ENCODE results near the gene PIP4K2B. TPM values are rescaled to one million over a fixed set of nuclear protein-coding genes. Genes with fewer than 3 reads are reported as not detected.
"Not testable (repeated sequence)": the region's sequence is repeated elsewhere in the genome, so short reads cannot be mapped to it uniquely, and the experiment has no call there.

PIP4K2B gene
- total RNA-seq, 2 donors from 2014 or later = 20.2 to 30.3 TPM

- peak overlapping the region in 1 of 2 donors; percentile 25 for H3K4me3 ChIP-seq
- ATAC-seq (no peak), DNase-seq (no peak)
- peaks cover 46% of the 10 kb centered on the region for H3K4me1 ChIP-seq
- no peaks in the 10 kb centered on the region for H3K36me3 ChIP-seq (replicated peaks in 1 of 2; ENCODE audit: insufficient read depth in 1 of 2, low read depth in 2 of 2)
- no peaks in the 10 kb centered on the region for H3K9me3 ChIP-seq
- H3K27me3 ChIP-seq = no peaks in the 10 kb centered on the region
- WGBS, 2 donors = 23 to 28% methylated on average over 14 of the region's 14 CpGs
- no peak for TF ChIP-seq CTCF (IDR thresholded peaks at IDR 0.05)
- TF ChIP-seq POLR2A (IDR thresholded peaks at IDR 0.05) = no peak
- intact Hi-C loops (cut with DNase I) = no loop called here
- peak overlapping the region; percentile 87 to 97 (median 96) for H3K27ac ChIP-seq
These were observed 69.9 kb downstream of the PIP4K2B start for GRCh38 chr17:38729368-38729885.

- H3K27ac ChIP-seq = no peak overlapping the region
These were observed 71.0 kb downstream of the PIP4K2B start for GRCh38 chr17:38728290-38728831.

GRCh38 chr17:38727736-38728135 lies 71.6 kb downstream of the PIP4K2B start:
- Histone ChIP-seq H3K27ac (no peak overlapping the region), H3K4me3 (no peak overlapping the region), H3K36me3 (replicated peaks in 1 of 2; ENCODE audit: insufficient read depth in 1 of 2, low read depth in 2 of 2) (no peaks in the 10 kb centered on the region), H3K4me1 (peaks cover 30% of the 10 kb centered on the region), H3K9me3 (no peaks in the 10 kb centered on the region), H3K27me3 (no peaks in the 10 kb centered on the region)
- intact Hi-C loops (cut with DNase I) = no loop called here
- 79 to 90% methylated on average over 5 of the region's 5 CpGs for WGBS, 2 donors
- ATAC-seq = no peak
- TF ChIP-seq CTCF (IDR thresholded peaks at IDR 0.05) (no peak), POLR2A (IDR thresholded peaks at IDR 0.05) (no peak)
- DNase-seq = no peak

More at GRCh38 chr17:38728290-38728831, 71.0 kb downstream of the PIP4K2B start:
- intact Hi-C loops (cut with DNase I) = no loop called here
- Histone ChIP-seq H3K9me3 (no peaks in the 10 kb centered on the region), H3K36me3 (replicated peaks in 1 of 2; ENCODE audit: insufficient read depth in 1 of 2, low read depth in 2 of 2) (no peaks in the 10 kb centered on the region), H3K4me1 (peaks cover 36% of the 10 kb centered on the region), H3K27me3 (no peaks in the 10 kb centered on the region), H3K4me3 (no peak overlapping the region)
- no peak for TF ChIP-seq POLR2A (IDR thresholded peaks at IDR 0.05)
- no peak for TF ChIP-seq CTCF (IDR thresholded peaks at IDR 0.05)
- DNase-seq (no peak), ATAC-seq (no peak)
- 51 to 84% methylated on average over 7 of the region's 8 CpGs for WGBS, 2 donors

GRCh38 chr17:38726145-38726544 lies 73.2 kb downstream of the PIP4K2B start:
- peaks cover 14% of the 10 kb centered on the region for H3K4me1 ChIP-seq
- H3K9me3 ChIP-seq; intact Hi-C loops (cut with DNase I); DNase-seq; H3K36me3 ChIP-seq (replicated peaks in 1 of 2; ENCODE audit: insufficient read depth in 1 of 2, low read depth in 2 of 2); ATAC-seq; H3K27me3 ChIP-seq; H3K4me3 ChIP-seq; H3K27ac ChIP-seq: not testable (repeated sequence)
- 20 to 60% methylated on average over 1 to 6 of the region's 8 CpGs for WGBS, 2 donors

- Histone ChIP-seq H3K36me3 (replicated peaks in 1 of 2; ENCODE audit: insufficient read depth in 1 of 2, low read depth in 2 of 2) (peaks cover 0 to 3% of the 10 kb centered on the region in 2 donors), H3K4me1 (peaks cover 10% of the 10 kb centered on the region), H3K27me3 (no peaks in the 10 kb centered on the region), H3K27ac (no peak overlapping the region), H3K4me3 (no peak overlapping the region), H3K9me3 (no peaks in the 10 kb centered on the region)
- no peak for TF ChIP-seq CTCF (IDR thresholded peaks at IDR 0.05)
- no peak for TF ChIP-seq POLR2A (IDR thresholded peaks at IDR 0.05)
- WGBS, 2 donors = 84 to 85% methylated on average over 9 to 10 of the region's 10 CpGs
- ATAC-seq = no peak
- DNase-seq = no peak
- intact Hi-C loops (cut with DNase I) = no loop called here
These were observed 74.3 kb downstream of the PIP4K2B start for GRCh38 chr17:38725066-38725465.

Measured in body of pancreas (tissue), 4 donors.